ENCODE measurements around the gene FGF19.

DNA sequence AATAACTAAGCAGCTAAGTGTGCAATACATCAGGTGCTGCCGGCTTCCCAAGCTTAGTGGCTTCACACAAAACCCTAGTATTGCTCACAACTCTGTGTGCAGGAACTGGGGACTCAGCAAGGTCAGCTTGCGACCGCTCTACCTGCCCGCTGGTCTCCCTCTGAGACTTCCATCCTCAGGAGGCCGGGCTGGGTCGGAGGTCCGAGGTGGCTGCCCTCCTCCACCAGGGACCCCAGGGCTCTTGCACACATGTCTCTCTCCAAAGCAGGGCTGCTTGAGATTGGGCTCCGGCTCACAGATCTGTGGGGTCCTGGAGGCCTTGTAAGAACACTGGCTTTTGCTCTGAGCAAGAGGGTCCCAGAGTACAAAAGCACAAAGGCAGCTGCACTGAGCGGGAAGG, 25.4 kb upstream of the FGF19 start:
- TF ChIP-seq, protein P1, sequence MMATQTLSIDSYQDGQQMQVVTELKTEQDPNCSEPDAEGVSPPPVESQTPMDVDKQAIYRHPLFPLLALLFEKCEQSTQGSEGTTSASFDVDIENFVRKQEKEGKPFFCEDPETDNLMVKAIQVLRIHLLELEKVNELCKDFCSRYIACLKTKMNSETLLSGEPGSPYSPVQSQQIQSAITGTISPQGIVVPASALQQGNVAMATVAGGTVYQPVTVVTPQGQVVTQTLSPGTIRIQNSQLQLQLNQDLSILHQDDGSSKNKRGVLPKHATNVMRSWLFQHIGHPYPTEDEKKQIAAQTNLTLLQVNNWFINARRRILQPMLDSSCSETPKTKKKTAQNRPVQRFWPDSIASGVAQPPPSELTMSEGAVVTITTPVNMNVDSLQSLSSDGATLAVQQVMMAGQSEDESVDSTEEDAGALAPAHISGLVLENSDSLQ (IDR thresholded peaks at IDR 0.05) = no peak
- TF ChIP-seq ELF4 (IDR thresholded peaks at IDR 0.05) (no peak), BHLHE40 (IDR thresholded peaks at IDR 0.05; ENCODE audit: borderline replicate concordance) (no peak), HDGF (IDR thresholded peaks at IDR 0.05; ENCODE audit: borderline replicate concordance) (no peak), SP1 (IDR thresholded peaks at IDR 0.05) (no peak), ZNF384 (IDR thresholded peaks at IDR 0.05) (no peak), FOXA1 (IDR thresholded peaks at IDR 0.05) (no peak), L3MBTL2 (conservative IDR thresholded peaks at IDR 0.05) (no peak), TARDBP (IDR thresholded peaks at IDR 0.05) (no peak), FOXK2 (IDR thresholded peaks at IDR 0.05) (no peak), CTBP1 (IDR thresholded peaks at IDR 0.05; ENCODE audit: borderline replicate concordance) (no peak), FOXM1 (IDR thresholded peaks at IDR 0.05; ENCODE audit: borderline replicate concordance) (no peak), SUZ12 (IDR thresholded peaks at IDR 0.05) (no peak)

All from HEK293T (cell line).